GM15510 (cell line): ENCODE results near the gene ACOX1.
A peak's percentile ranks its signal among the peaks of the same experiment; 100 is the strongest.

ENCODE experiments used
- POLR2A ChIP-seq: IDR thresholded peaks from 3 replicates; pipeline ENCODE4 v1.6.1; 2011; ENCODE audit warnings: borderline replicate concordance; ENCODE audit not compliant: insufficient read length; ENCODE audit errors: extremely low read depth

Gene ACOX1

DNA sequence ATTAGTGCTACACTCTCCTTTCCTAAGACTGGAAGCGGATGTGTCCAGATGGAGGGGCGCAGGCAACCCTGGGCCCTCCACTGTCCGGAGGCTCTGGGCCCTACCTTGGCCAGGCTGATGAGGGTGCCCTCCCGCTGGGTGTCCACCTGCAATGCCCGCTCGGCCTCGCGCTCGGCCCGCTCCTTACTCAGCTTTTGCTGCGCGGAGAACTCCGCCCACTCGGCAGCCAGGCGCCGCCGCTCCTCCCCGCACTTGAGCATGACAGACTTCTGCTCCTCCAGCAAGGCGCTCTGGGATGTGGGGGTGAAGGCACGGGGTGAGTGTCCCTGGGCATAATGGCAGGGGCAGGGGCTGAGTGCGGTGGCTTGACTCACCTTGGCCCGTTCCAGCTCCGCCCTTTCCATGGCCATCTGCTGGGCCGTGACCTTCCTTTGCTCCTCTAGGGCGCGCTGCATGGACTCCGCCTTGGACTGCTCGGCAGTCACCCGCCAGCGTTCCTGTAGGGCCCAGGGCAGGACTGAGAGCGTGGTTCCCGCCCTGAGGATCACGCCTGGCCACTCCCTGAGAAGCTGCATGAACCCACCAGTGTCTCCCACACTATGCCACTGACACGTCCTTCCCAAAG is 64.2 kb downstream of the ACOX1 start:
- no peak for TF ChIP-seq POLR2A

DNA sequence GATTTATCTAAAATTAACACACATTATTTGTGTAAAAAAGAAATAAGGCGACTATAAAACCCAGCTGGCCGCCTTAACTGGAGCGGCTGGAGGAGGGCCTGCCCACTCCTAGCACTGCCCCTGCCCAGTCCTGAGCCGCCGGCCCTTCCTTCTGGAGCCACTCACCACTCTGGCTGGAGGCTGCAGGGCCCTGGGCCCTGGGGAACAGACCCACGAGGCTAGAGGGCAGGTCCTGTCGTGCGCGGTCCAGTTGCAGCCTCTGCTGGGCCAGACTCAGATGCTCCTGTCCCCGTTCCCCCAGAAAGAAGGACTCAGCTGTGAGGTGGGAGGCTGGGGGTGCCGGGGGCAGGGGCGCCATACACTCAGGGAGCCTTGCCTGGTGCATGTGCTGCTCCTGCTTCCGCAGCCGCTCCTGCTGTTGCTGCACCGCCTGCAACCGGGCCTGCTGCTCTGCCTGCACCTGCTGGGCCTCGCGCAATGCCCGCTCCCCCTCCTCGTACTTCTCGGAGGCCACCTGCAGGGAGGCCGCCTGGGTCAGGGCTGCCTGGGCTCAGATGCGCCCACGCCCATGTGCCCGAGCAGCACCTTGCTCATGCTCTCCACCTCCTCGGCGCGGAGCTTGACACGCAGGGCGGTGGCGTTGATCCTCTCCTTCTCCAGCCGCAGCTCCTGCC is 65.3 kb downstream of the ACOX1 start:
- TF ChIP-seq POLR2A, result no peak

DNA sequence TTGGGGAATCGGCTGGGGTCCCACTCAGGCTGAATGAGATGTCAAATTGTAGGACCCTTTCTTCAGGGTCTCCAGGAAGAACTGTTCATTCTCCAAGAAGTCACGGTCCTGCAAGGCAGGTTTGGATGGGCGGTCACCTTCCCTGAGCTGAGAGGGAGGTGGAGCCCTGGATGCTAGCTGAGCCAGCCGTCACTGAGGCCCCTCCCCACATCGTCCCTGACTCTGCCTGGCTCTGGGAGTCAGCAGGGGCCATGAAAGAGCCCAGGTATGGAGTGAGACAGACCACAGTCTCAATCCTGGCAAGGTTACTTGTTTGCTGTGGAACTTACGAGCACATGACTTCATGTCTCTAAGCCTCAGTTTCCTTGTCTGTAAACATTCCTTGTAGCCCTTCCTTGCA is 68.3 kb downstream of the ACOX1 start:
- TF ChIP-seq POLR2A, result no peak

DNA sequence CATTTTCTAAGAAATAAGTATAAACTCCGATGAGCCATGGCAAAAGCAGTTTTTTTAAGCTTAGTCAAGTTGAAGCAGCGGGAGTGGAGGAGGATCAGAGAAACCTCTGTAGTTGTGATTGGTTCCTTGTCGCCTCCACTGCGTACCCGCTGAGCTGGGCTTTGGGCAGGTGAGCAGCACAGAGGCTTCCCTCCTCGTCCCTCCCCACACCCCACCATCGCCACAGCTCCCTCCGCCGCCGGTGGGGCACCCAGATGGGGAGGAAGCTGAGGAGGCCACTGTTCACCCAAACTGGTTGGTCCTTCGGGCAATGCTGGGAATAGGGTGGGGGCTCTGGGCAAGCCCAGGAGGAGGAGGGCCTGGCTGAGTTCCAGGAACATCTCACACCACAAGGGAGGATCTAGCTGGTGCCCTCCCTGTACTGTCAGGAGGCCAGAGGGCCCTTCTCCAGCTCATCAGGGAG is 69.1 kb downstream of the ACOX1 start:
- no peak for TF ChIP-seq POLR2A

DNA sequence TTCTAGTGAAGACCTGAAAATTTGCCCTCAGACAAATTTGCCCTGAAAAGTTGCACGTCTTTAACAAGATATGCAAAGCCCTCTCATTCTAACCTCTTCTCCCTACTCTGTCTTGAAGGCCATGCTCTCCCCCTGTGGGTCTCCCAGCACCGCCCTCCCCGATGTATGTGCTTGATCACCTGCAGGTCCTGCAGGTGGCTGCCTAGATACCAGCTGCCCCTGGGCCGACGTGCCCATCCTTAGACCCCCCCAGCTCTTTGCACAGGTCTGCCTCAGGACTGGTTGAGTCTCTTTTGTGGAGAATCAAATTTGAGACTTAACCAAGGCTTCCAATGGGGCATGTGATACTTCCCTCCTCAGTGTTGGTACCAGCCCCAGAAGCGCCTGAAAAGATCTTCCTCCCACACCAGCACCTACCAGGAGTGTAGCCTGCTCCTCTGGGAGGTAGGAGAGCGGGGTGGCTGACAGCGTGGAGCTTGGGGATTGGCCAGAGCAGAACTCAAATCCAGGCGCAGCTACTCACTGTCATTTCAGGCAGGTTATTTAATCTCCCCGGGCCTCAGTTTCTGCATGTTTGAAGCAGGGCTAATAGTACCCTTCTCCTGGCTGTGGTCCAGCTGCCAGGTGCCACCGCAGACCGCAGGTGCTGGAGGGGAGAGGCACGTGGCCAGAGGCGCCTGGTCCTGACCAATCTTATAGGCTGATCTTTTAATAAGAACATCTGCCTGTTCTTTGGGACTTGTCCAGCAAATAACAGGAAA is 69.7 kb downstream of the ACOX1 start:
- TF ChIP-seq POLR2A, result no peak

DNA sequence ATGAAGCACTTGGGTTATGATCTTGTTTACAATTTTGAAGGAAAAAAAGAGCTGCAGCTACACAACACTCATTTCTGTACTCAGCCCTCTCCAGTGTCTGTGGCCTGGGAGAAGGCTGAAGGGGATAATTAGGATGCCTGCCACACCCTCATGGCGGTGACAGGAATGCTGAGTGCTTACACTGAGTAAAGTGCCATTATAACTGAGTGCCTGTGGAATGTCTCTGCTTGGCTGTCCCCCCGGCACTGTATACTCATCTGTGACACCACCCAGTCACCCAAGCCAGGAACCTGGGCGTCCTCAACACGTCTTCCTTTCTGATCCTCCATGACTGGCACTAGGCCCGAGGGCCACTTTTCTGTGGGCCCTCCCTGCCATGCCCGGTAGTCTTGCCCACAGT is 70.8 kb downstream of the ACOX1 start:
- no peak for TF ChIP-seq POLR2A

DNA sequence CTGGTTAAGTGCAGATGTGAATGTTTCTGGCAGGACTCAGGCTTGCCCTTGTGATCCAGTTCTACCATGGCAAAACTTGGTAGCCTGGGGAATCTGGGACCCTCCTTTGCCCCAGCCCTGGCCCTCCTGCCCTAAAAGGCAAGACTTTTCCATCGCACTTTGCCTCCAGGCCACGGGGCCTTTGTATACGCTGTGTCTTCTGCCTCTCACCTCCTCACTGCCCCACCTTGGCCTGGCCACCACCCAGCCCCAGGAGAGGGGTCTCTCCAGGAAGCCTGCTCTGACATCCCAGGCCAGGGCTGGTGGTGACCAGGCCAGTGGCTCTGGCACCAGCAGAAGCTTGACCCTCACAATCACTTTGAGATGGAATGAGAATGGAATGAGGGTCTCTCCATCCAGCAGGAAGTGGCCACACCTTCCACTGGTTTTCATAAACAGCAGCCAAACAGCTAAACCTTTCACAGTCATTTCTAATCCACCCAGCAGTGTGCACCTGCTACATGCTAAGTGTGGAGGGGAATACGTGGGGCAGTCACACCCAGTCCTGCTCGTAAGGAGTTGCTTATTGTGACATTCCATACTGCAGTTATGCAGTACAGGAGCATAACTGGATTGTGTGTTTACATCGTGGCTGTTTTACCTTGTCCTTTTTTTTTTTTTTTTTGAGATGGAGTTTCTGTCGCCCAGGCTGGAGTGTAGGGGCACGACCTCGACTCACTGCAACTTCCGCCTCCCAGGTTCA is 72.7 kb downstream of the ACOX1 start:
- no peak for TF ChIP-seq POLR2A

DNA sequence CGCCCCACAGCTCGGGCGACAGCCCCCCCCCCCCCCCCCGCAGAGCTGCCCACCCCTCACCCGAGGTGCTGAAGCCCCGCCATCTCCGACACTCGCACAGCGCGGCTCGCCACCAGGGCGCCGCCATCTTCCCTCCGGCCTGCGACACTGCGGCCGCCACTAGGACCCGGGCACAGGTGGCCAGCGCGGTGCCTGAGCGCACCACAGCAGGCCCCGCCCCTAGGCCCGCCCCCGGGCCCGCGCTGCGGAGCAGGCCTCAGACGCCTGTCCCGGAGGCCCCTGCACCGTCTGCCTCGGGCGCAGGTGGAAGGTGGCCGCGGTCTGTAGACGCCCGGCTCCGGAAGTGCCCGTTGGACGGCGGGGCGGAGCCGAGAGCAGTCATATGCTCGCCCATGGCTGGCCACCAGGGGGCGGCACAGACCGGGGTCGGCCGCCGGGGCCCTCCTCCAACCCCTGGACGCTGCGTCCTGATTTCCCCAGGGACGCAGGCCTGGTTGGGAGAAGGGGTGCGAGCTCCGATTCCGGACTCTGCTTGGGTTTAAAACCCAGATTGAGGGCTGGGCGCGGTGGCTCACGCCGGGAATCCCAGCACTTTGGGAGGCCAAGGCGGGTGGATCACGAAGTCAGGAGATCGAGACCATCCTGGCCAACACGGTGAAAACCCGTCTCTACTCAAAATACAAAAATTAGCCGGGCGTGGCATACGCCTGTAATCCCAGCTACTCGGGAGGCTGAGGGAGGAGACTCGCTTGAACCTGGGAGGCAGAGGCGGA is 74.0 kb downstream of the ACOX1 start, which contains the start of gene MRPL38:
TSS of gene MRPL38 (minus strand) at position 136 of the 773 bp plus-strand sequence. CDS start at position 127, 9 bp downstream.
- TF ChIP-seq POLR2A, result peak; percentile 83

DNA sequence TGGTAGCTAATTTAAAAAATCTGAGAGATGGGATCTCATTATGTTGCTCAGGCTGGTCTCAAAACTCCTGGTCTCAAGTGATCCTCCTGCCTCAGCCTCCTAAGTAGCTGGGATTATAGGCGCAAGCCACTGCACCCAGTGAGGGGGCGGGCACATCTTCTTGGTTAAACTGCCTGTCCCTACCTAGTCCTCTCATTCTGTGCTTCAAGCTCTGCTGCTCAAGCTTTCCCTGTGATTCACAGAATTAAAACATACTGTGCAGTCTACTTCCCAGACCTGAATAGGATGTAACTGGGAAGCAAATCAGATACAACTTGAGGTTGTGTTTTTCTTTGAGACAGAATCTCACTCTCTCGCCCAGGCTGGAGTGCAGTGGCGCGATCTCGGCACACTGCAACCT is 76.6 kb downstream of the ACOX1 start:
- TF ChIP-seq POLR2A, result no peak

DNA sequence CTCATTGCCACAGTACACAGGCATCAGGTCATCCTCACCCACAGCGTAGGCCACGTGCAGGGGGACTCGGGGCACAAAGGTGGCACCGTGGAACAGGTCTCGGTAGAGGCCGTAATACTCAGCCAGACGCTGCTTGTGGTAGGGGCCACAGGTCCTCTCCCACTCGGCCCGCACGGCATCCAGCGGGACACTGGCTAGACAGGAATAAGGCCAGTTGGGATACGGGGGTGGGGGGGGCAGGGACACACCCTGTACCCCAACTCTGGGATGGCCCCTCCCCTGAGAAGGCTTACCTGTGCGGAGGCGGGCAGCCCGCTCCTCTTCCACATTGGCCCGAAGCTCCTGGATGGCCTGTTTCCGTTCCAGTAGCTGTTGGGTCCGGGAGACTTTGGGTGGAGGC is 77.2 kb downstream of the ACOX1 start:
- TF ChIP-seq POLR2A, result no peak

DNA sequence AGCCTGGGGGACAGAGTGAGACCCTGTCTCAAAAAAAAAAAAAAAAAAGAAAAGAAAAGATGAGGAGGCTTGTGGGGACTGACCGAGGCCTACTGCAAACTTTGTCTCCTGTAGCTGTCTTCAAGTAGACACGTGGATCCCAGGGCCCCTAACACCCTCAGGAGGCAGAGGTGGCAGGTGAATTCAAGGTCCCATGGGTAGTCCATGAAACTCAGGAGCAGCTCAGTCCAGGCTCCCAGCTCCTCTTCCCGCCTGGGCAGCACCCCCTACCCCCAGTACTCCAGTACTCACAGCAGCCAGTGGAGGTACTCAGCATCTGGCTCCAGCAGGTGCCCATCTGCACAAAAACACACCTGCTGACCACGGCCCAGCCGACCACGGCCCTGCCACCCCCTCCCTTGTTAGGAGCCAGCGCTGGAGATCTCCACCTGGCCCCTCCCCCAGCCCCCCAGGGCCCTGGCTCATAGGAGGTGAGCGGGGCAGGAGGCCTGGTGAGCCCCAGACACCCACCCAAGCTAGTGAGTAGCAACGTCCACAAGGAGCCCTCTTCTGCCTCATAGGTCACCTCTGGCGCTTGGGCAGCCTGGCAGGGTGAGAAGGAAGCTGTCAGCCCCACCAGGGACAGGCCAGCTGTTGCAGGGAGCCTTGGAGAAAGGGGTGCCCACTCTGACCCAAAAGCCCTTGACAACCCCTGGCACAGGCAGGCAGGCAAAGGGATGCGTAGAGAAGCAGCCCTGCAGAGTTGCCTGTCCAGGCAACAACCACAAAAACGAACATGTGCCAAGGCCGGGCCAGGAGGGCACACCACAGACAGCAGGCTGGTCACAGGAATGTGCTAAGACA is 78.1 kb downstream of the ACOX1 start:
- TF ChIP-seq POLR2A, result no peak

DNA sequence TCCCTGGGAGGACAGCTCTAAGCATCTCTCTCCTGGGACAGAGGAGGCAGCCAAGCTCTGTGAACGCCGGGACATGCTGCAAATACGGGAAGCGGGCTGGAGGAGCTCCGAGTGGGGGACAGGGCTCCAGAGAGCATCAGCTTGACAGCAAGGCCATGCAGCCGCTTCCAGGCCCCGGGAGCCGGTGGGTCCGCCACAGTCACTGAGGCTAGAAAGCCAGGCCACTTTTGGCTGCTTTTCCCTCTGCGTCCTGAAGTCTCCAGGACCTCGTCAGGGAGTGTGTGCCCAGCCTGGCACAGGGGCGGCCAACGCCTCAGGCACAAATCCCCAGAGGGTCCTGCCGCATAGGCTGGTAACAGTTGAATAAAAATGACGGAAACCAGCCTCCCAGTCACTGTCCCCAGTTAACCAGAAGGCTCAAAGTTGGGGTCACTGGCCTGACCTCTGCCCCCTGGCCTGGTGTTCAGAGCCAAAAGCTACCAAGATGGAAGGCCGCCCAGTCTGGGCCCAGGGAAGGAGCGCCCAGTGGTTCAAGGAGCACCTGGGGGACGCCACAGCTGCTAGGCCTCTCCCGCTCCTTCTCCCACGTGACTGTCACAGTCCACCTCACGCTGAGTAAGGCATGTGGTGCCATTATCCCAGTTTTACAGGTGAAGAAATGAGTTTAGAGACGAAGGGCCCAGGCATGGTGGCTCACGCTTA is 79.0 kb downstream of the ACOX1 start:
- no peak for TF ChIP-seq POLR2A

DNA sequence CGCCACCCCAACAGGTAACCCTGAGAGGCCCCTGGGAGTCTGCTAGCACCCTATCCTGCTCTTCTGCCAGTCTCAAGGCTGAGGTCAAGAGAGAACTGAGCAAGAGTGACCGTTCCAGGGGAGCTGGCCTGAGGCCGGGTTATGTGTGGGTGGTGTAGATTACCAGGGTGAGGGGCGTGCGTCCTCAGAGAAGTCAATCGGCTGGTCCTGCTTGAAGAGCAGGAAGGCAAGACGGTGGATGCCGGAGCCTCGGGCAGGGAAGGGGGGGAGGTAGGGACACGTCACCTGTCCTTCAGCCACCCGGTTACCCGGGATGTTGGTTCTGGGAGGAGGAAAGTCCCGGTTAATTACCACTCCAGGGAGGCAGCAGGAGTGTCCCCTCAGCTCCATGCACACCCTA is 79.6 kb downstream of the ACOX1 start:
- TF ChIP-seq POLR2A, result no peak
